Activated CD4-positive, alpha-beta memory T cell treated with anti-CD3 and anti-CD28 coated beads, Interleukin-2, amount 10 ng/mL, durations not matched to agents 7 days and 5 days (primary cell): ENCODE data around the gene SHISA3. TPM values are rescaled to one million over a fixed set of nuclear protein-coding genes. Genes with fewer than 3 reads are reported as not detected.

Experiments used
- CTCF ChIA-PET: fragments of 350-600 bp; sonication (Branson Sonifier 250); formaldehyde crosslinking; loops from one replicate; lab custom pipeline; 2021; ENCODE audit warnings: antibody characterized with exemption, inconsistent platforms; lab: Charles Lee
- POLR2A ChIA-PET: fragments of 350-600 bp; sonication (Branson Sonifier 250); formaldehyde crosslinking; loops from one replicate; lab custom pipeline; 2021; ENCODE audit warnings: antibody characterized with exemption; lab: Charles Lee
- DNase-seq: peaks from one replicate; pipeline ENCODE4 v3.0.0-alpha.2; 2020
- H3K27ac Mint-ChIP-seq: one replicate; pipeline ENCODE4 v1.8.0; 2021; ENCODE audit warnings: mild to moderate bottlenecking, mixed read lengths
- H3K27me3 Mint-ChIP-seq: one replicate; pipeline ENCODE4 v1.8.0; 2021; ENCODE audit warnings: mixed read lengths
- H3K36me3 Mint-ChIP-seq: one replicate; pipeline ENCODE4 v1.8.0; 2021; ENCODE audit warnings: low read depth, mixed read lengths
- H3K4me1 Mint-ChIP-seq: one replicate; pipeline ENCODE4 v1.8.0; 2021; ENCODE audit warnings: mixed read lengths
- H3K4me3 Mint-ChIP-seq: one replicate; pipeline ENCODE4 v1.8.0; 2021; ENCODE audit warnings: mild to moderate bottlenecking, mixed read lengths
- H3K9me3 Mint-ChIP-seq: one replicate; pipeline ENCODE4 v1.8.0; 2021; ENCODE audit warnings: mixed read lengths
- total RNA-seq, 2 experiments: library from RNA; stranded (reverse); gene quantifications; one replicate each; pipeline ENCODE4 v1.2.3, GENCODE V29; 2021

The SHISA3 gene
- total RNA-seq, 2 experiments from 2014 or later: 0.58 to 0.60 TPM

- H3K4me1 Mint-ChIP-seq: peaks cover 2% of the 10 kb centered on the region
- H3K36me3 Mint-ChIP-seq: peaks cover 6% of the 10 kb centered on the region
- H3K27ac Mint-ChIP-seq: no peak overlapping the region
- ChIA-PET POLR2A (no interaction called here), CTCF (interaction anchor here (0.7 kb wide), 1 partner anchor 490 kb away, joined by 3 read pairs; the partner anchor contains the start of gene TMEM33)
- no peaks in the 10 kb centered on the region for H3K9me3 Mint-ChIP-seq
- no peaks in the 10 kb centered on the region for H3K27me3 Mint-ChIP-seq
- no peak for DNase-seq
- H3K4me3 Mint-ChIP-seq: no peak overlapping the region
Observed at GRCh38 chr4:42425146-42426065, 28.1 kb downstream of the SHISA3 start.

- Mint-ChIP-seq H3K9me3 (no peaks in the 10 kb centered on the region), H3K4me3 (no peak overlapping the region), H3K4me1 (peaks cover 2% of the 10 kb centered on the region), H3K27ac (no peak overlapping the region), H3K36me3 (peaks cover 2% of the 10 kb centered on the region), H3K27me3 (no peaks in the 10 kb centered on the region)
- DNase-seq: no peak
- ChIA-PET POLR2A (no interaction called here), CTCF (no interaction called here)
Observed at GRCh38 chr4:42428036-42428435, 30.7 kb downstream of the SHISA3 start.

GRCh38 chr4:42436928-42437565 lies 39.8 kb downstream of the SHISA3 start:
- Mint-ChIP-seq H3K27ac (no peak overlapping the region), H3K4me1 (no peaks in the 10 kb centered on the region), H3K9me3 (no peaks in the 10 kb centered on the region), H3K4me3 (no peak overlapping the region), H3K36me3 (peaks cover 11% of the 10 kb centered on the region), H3K27me3 (no peaks in the 10 kb centered on the region)
- ChIA-PET POLR2A (no interaction called here), CTCF (no interaction called here)
- no peak for DNase-seq

GRCh38 chr4:42440083-42440482 lies 42.8 kb downstream of the SHISA3 start:
- CTCF ChIA-PET: interaction anchor here (0.6 kb wide), 1 partner anchor 8 kb away, joined by 4 read pairs; no protein-coding TSS in a partner anchor
- H3K4me3 Mint-ChIP-seq: no peak overlapping the region

GRCh38 chr4:42442601-42443000 lies 45.3 kb downstream of the SHISA3 start:
- ChIA-PET POLR2A (no interaction called here), CTCF (no interaction called here)
- Mint-ChIP-seq H3K4me3 (no peak overlapping the region), H3K36me3 (no peaks in the 10 kb centered on the region), H3K4me1 (no peaks in the 10 kb centered on the region), H3K27me3 (no peaks in the 10 kb centered on the region), H3K9me3 (no peaks in the 10 kb centered on the region), H3K27ac (no peak overlapping the region)
- DNase-seq: no peak

More at GRCh38 chr4:42440083-42440482, 42.8 kb downstream of the SHISA3 start:
- Mint-ChIP-seq H3K4me1 (no peaks in the 10 kb centered on the region), H3K9me3 (no peaks in the 10 kb centered on the region), H3K27ac (no peak overlapping the region), H3K27me3 (no peaks in the 10 kb centered on the region), H3K36me3 (peaks cover 3% of the 10 kb centered on the region)
- POLR2A ChIA-PET: no interaction called here
- no peak for DNase-seq

- H3K9me3 Mint-ChIP-seq: no peaks in the 10 kb centered on the region
- POLR2A ChIA-PET: interaction anchor here (1.0 kb wide), 1 partner anchor 10 kb away, joined by 3 read pairs; no protein-coding TSS in a partner anchor
- H3K36me3 Mint-ChIP-seq: peaks cover 1% of the 10 kb centered on the region
- no peak overlapping the region for H3K27ac Mint-ChIP-seq
- H3K4me1 Mint-ChIP-seq: no peaks in the 10 kb centered on the region
- no peaks in the 10 kb centered on the region for H3K27me3 Mint-ChIP-seq
- DNase-seq: no peak
- H3K4me3 Mint-ChIP-seq: no peak overlapping the region
- CTCF ChIA-PET: no interaction called here
Observed at GRCh38 chr4:42445038-42445437, 47.8 kb downstream of the SHISA3 start.

GRCh38 chr4:42446823-42447222 lies 49.5 kb downstream of the SHISA3 start:
- no peak for DNase-seq
- ChIA-PET POLR2A (no interaction called here), CTCF (no interaction called here)
- no peak overlapping the region for H3K4me3 Mint-ChIP-seq
- H3K4me1 Mint-ChIP-seq: no peaks in the 10 kb centered on the region
- H3K27ac Mint-ChIP-seq: no peak overlapping the region
- H3K27me3 Mint-ChIP-seq: no peaks in the 10 kb centered on the region
- no peaks in the 10 kb centered on the region for H3K9me3 Mint-ChIP-seq
- H3K36me3 Mint-ChIP-seq: peaks cover 10% of the 10 kb centered on the region

Other genes starting within 250 kb of the SHISA3 start
- gene BEND4, start 244.8 kb upstream of the SHISA3 start, total RNA-seq: under 1 TPM; 0.10 to 0.13 TPM